AG09319 (cell line): ENCODE data around the gene ACKR2.

Source experiments
- DNase-seq: peaks from one replicate; pipeline ENCODE4 v3.0.0-alpha.2; 2010; ENCODE audit warnings: low read depth; ENCODE audit errors: extremely low read depth
- TF ChIP-seq, protein P1 (sequence below): IDR thresholded peaks from 2 replicates; pipeline ENCODE4 v1.5.1; 2011; ENCODE audit warnings: low read depth, mild to moderate bottlenecking, inconsistent platforms, low read length, moderate library complexity

ACKR2 gene

DNA sequence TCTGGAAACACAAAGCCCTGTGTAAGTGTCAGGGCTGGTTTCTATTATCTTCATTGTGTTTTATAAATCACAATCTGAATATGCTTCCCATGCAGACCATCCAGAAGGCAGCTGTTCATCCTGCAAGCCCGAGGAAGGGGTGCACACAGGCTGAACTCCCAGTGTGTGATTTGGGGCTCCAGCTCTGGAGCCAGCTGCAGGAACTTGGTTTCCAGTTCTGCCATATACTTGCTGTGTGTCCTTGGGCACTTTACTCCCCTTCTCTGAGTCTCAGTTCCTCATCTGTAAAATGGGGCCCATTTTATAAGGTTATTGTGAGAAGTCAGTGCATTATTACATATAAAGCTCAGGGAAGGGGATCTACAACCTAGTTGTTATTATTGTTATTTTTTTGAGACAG is 43.8 kb downstream of the ACKR2 start:
- TF ChIP-seq, protein P1, sequence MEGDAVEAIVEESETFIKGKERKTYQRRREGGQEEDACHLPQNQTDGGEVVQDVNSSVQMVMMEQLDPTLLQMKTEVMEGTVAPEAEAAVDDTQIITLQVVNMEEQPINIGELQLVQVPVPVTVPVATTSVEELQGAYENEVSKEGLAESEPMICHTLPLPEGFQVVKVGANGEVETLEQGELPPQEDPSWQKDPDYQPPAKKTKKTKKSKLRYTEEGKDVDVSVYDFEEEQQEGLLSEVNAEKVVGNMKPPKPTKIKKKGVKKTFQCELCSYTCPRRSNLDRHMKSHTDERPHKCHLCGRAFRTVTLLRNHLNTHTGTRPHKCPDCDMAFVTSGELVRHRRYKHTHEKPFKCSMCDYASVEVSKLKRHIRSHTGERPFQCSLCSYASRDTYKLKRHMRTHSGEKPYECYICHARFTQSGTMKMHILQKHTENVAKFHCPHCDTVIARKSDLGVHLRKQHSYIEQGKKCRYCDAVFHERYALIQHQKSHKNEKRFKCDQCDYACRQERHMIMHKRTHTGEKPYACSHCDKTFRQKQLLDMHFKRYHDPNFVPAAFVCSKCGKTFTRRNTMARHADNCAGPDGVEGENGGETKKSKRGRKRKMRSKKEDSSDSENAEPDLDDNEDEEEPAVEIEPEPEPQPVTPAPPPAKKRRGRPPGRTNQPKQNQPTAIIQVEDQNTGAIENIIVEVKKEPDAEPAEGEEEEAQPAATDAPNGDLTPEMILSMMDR, result no peak
- DNase-seq, result no peak

DNA sequence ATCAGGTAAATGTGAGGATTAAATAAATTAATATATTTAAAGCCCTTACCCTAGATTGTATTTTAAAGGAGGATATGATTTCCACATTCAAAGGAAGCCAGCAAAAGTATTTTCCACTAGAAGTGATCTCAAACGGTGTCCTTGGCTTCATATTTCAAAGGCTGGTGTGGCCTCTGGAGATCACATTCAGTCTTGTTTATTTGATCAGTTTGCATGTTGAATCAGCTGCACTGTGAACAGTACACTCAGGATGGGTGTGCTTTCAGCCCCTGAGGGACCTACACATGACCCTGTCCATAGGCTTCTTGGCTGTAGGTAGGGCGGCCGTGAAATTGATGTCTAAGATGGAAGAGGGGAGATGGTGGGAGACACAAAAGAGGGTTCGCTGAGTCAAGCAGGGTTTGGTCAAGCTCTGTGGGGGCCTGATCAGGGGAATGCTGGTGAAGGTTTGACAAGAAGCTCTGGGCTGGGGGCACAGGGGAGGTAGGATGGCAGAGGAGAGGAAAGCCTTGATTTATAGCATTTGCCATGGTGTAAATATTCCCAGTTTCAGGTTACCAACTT is 44.6 kb downstream of the ACKR2 start:
- DNase-seq, result no peak

DNA sequence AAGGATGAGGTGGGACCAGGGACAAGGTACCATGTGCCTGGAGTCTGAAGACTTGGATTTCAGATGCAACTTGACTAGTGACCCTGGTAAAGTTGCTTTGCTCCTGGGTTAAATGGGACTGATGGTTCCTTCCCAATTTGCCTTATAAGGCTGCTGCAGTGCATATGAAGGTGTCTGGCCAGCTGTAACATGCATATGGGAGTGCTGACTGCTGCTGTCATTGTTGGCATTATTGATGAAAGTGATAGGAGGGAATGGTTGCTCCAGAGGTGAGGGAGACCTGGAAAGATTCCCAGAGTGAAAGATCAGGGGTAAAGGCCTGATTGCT is 45.9 kb downstream of the ACKR2 start:
- DNase-seq, result no peak
- TF ChIP-seq, protein P1, result no peak

More for the DNA sequence above, 44.6 kb downstream of the ACKR2 start:
- TF ChIP-seq, protein P1, result no peak

DNA sequence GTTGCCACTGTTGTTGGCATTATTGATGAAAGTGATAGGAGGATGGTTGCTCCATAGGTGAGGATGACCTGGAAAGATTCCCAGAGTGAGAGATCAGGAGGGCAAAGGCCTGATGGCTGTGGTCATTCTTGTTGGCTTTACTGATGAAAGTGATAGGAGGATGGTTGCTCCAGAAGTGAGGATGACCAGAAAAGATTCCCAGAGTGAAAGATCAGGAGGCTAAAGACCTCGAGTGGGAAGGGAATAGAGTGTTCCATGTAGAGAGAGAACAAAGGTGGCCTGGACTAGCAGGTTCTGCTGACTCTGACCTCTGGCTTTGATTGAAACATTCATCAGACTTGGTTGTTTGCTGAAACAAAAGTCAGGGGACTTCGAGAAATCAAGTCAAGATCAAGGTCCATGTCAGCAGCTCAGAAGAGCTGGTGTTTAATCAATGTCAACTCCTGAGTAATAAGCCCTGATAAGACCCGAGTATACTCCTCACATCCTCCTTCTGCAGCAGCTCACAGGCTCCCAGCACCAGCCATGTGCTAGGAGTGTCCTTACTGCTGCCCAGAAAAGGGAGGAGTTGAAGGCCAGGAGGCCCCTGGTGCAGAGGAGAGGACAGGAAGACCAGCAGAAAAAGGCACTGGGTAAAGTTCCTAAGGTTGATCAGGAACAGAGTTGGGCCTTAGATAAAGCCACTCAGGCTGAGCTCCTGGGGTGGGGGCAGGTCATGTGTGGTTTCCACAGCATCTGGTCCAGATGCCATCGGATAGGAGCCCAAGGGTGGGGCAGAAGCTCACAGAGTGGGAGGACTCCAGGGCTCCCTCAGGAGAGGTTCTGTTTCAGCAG is 46.5 kb downstream of the ACKR2 start:
- DNase-seq, result no peak
- TF ChIP-seq, protein P1, result no peak

DNA sequence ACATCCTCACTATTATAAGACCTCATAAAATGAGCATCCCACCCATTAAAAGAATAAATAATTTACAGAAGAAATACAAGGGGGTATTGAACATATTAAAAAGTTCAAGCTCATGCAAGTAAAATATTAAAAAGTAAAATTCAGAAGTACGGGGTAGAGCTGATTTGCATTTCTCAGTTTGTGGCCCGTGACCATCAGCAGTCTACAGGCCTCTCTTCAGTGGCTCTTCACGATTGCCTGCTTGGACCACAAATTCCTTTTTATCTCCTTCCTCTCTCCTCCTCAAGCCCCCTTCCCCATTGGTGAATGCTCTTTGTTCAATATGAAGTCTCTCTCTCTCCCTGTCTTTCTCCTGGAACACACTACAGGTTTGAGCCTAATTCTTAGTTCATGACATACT is 47.3 kb downstream of the ACKR2 start:
- TF ChIP-seq, protein P1, result no peak

DNA sequence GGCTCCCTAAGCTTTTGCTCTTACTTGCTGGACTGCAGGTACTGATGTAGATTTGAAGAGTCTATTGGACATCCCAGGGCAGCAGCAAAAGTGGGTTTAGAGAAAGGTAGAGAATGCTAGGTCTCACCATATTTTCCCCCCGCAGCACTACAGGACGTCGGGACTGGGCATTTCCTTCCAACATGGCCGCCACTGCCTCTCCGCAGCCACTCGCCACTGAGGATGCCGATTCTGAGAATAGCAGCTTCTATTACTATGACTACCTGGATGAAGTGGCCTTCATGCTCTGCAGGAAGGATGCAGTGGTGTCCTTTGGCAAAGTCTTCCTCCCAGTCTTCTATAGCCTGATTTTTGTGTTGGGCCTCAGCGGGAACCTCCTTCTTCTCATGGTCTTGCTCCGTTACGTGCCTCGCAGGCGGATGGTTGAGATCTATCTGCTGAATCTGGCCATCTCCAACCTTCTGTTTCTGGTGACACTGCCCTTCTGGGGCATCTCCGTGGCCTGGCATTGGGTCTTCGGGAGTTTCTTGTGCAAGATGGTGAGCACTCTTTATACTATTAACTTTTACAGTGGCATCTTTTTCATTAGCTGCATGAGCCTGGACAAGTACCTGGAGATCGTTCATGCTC is 55.2 kb downstream of the ACKR2 start:
- TF ChIP-seq, protein P1, result no peak
- DNase-seq, result no peak

More for the DNA sequence above, 47.3 kb downstream of the ACKR2 start:
- no peak for DNase-seq

DNA sequence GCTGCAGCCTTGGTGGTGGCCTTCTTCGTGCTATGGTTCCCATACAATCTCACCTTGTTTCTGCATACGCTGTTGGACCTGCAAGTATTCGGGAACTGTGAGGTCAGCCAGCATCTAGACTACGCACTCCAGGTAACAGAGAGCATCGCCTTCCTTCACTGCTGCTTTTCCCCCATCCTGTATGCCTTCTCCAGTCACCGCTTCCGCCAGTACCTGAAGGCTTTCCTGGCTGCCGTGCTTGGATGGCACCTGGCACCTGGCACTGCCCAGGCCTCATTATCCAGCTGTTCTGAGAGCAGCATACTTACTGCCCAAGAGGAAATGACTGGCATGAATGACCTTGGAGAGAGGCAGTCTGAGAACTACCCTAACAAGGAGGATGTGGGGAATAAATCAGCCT is 56.0 kb downstream of the ACKR2 start:
- TF ChIP-seq, protein P1, result no peak
- DNase-seq, result no peak
